HG02943 (cell line): ENCODE measurements around the gene VEGFA.

Experiments
- ATAC-seq: cut with Tn5 transposase; IDR thresholded peaks from one replicate; pipeline ENCODE4 v1.9.1; 2021; ENCODE audit warnings: mild to moderate bottlenecking, low read depth, moderate library complexity; ENCODE audit not compliant: unreplicated experiment

Gene VEGFA

DNA sequence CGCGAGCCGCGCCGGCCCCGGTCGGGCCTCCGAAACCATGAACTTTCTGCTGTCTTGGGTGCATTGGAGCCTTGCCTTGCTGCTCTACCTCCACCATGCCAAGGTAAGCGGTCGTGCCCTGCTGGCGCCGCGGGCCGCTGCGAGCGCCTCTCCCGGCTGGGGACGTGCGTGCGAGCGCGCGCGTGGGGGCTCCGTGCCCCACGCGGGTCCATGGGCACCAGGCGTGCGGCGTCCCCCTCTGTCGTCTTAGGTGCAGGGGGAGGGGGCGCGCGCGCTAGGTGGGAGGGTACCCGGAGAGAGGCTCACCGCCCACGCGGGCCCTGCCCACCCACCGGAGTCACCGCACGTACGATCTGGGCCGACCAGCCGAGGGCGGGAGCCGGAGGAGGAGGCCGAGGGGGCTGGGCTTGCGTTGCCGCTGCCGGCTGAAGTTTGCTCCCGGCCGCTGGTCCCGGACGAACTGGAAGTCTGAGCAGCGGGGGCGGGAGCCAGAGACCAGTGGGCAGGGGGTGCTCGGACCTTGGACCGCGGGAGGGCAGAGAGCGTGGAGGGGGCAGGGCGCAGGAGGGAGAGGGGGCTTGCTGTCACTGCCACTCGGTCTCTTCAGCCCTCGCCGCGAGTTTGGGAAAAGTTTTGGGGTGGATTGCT lies 1.3 kb downstream of the VEGFA start:
- ATAC-seq = no peak

- no peak for ATAC-seq
Measured at GRCh38 chr6:43771858-43772680, 2.1 kb downstream of the VEGFA start.

DNA sequence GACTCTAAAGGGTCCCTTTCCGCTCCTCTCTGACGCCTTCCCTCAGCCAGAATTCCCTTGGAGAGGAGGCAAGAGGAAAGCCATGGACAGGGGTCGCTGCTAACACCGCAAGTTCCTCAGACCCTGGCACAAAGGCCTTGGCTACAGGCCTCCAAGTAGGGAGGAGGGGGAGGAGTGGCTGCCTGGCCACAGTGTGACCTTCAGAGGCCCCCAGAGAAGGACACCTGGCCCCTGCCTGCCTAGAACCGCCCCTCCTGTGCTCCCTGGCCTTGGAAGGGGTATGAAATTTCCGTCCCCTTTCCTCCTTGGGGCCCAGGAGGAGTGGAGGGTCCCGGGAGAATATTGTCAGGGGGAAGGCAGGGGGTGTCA lies 2.7 kb downstream of the VEGFA start:
- no peak for ATAC-seq

GRCh38 chr6:43773050-43773979 lies 3.3 kb downstream of the VEGFA start:
- no peak for ATAC-seq

- ATAC-seq = no peak
Measured at GRCh38 chr6:43773980-43774775, 4.2 kb downstream of the VEGFA start.

GRCh38 chr6:43774776-43775534 lies 4.9 kb downstream of the VEGFA start:
- no peak for ATAC-seq

GRCh38 chr6:43775535-43775885 lies 5.5 kb downstream of the VEGFA start:
- no peak for ATAC-seq

DNA sequence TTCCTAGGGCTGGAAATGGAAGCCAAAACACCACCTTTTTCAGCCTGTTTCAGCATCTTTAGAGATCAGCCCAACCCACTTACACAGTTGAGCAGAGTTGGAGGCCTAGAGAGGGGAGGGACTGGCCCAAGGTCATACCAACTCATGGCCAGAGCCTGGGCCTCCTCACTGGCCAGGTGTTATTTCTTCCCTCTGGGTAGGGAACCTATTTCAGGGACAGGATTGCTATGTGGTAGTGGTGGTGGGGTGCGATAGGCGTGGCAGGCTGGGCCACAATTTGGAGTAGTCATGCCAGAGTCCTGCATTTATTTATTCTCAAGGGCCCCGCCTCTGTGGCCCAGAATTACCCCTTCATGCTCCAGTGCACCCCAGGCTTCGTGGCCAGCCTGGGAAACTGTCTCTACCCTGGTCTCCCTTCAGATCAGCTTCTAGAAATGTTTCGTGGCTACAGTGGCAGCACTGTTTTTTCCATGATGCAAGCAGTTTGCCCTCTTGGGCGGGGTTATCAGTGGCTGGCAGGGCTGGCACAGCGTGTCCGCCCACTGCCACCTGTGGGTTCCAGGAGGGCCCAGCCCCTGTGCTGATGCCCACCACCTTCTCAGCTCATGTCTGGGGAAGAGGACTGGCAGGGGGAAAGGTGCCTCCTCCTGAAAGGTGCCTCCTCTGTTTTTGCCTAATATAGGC lies 6.2 kb downstream of the VEGFA start:
- no peak for ATAC-seq

DNA sequence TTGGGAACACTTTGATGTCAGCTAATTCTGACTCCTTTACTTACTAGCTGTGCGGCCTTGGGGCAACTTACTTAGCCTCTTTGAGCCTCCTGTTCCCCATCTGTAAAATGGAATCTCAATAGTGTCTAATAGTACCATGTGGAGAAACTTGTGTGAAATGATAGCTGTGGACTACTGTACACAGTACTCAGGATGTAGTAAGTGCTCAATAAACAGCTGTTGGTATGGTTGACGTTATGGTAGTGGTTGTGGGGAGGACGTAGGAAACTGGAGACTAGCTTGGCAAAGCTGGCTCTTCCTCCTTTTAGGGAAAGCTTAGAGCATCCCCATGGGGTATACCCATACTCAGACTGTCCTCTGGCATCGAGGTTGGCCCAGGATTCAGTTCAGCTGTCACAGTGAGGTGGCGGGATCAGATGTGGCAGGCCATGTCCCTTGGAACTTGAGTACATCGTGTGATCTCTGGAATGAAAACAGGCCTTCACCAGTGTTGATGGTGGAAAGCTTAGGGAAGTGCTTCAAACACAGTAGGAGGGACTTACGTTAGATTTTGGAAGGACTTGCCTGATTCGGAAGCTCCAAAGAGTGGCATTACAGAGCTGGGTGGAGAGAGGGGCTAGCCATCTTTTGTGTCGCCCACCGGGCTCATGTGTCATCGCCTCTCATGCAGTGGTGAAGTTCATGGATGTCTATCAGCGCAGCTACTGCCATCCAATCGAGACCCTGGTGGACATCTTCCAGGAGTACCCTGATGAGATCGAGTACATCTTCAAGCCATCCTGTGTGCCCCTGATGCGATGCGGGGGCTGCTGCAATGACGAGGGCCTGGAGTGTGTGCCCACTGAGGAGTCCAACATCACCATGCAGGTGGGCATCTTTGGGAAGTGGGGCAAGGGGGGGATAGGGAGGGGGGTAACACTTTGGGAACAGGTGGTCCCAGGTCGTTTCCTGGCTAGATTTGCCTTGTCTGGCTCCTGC lies 7.1 kb downstream of the VEGFA start:
- no peak for ATAC-seq

DNA sequence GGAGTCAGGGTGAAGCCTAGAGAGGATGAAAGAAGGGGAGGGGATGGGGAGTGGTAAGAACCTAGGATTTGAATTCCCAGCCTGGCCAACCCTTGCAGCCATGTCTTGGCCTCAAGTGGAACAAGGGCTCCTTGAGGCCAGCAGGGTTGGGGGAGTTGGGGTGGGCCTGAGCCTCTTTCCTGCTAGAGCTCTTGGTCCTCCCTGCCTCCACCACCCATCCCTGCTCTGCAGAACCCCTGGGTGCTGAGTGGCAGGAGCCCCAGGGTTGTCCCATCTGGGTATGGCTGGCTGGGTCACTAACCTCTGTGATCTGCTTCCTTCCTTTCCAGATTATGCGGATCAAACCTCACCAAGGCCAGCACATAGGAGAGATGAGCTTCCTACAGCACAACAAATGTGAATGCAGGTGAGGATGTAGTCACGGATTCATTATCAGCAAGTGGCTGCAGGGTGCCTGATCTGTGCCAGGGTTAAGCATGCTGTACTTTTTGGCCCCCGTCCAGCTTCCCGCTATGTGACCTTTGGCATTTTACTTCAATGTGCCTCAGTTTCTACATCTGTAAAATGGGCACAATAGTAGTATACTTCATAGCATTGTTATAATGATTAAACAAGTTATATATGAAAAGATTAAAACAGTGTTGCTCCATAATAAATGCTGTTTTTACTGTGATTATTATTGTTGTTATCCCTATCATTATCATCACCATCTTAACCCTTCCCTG lies 8.3 kb downstream of the VEGFA start:
- ATAC-seq = no peak

- no peak for ATAC-seq
Measured at GRCh38 chr6:43778976-43779851, 9.2 kb downstream of the VEGFA start.

GRCh38 chr6:43779852-43780236 lies 9.8 kb downstream of the VEGFA start:
- ATAC-seq = no peak

DNA sequence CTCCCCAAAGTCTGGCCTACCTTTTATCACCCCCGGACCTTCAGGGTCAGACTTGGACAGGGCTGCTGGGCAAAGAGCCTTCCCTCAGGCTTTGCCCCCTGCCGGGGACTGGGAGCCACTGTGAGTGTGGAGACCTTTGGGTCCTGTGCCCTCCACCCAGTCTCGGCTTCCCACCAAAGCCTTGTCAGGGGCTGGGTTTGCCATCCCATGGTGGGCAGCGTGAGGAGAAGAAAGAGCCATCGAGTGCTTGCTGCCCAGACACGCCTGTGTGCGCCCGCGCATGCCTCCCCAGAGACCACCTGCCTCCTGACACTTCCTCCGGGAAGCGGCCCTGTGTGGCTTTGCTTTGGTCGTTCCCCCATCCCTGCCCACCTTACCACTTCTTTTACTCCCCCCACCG lies 10.3 kb downstream of the VEGFA start:
- no peak for ATAC-seq

DNA sequence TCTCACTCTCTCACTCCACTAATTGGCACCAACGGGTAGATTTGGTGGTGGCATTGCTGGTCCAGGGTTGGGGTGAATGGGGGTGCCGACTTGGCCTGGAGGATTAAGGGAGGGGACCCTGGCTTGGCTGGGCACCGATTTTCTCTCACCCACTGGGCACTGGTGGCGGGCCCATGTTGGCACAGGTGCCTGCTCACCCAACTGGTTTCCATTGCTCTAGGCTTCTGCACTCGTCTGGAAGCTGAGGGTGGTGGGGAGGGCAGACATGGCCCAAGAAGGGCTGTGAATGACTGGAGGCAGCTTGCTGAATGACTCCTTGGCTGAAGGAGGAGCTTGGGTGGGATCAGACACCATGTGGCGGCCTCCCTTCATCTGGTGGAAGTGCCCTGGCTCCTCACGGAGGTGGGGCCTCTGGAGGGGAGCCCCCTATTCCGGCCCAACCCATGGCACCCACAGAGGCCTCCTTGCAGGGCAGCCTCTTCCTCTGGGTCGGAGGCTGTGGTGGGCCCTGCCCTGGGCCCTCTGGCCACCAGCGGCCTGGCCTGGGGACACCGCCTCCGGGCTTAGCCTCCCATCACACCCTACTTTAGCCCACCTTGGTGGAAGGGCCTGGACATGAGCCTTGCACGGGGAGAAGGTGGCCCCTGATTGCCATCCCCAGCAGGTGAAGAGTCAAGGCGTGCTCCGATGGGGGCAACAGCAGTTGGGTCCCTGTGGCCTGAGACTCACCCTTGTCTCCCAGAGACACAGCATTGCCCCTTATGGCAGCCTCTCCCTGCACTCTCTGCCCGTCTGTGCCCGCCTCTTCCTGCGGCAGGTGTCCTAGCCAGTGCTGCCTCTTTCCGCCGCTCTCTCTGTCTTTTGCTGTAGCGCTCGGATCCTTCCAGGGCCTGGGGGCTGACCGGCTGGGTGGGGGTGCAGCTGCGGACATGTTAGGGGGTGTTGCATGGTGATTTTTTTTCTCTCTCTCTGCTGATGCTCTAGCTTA lies 11.2 kb downstream of the VEGFA start:
- no peak for ATAC-seq
